Measurements from ENCODE around the gene MCEMP1.

Gene MCEMP1

GRCh38 chr19:7697721-7698287 lies 20.9 kb downstream of the MCEMP1 start:
- no peak for TF ChIP-seq MYC (IDR thresholded peaks at IDR 0.05; ENCODE audit: low read depth, low read length)
- no peak for TF ChIP-seq POLR2A (IDR thresholded peaks at IDR 0.05; ENCODE audit: extremely low read depth, insufficient read length)
- TF ChIP-seq, protein P1, sequence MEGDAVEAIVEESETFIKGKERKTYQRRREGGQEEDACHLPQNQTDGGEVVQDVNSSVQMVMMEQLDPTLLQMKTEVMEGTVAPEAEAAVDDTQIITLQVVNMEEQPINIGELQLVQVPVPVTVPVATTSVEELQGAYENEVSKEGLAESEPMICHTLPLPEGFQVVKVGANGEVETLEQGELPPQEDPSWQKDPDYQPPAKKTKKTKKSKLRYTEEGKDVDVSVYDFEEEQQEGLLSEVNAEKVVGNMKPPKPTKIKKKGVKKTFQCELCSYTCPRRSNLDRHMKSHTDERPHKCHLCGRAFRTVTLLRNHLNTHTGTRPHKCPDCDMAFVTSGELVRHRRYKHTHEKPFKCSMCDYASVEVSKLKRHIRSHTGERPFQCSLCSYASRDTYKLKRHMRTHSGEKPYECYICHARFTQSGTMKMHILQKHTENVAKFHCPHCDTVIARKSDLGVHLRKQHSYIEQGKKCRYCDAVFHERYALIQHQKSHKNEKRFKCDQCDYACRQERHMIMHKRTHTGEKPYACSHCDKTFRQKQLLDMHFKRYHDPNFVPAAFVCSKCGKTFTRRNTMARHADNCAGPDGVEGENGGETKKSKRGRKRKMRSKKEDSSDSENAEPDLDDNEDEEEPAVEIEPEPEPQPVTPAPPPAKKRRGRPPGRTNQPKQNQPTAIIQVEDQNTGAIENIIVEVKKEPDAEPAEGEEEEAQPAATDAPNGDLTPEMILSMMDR (IDR thresholded peaks at IDR 0.05; ENCODE audit: low read depth, low read length), result no peak
- TF ChIP-seq, protein P2, sequence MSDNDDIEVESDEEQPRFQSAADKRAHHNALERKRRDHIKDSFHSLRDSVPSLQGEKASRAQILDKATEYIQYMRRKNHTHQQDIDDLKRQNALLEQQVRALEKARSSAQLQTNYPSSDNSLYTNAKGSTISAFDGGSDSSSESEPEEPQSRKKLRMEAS (IDR thresholded peaks at IDR 0.05; ENCODE audit: low read depth, low read length), result no peak
- H3K4me3 ChIP-seq (ENCODE audit: low read depth, low read length), result no peak overlapping the region

GRCh38 chr19:7698583-7698982 lies 21.7 kb downstream of the MCEMP1 start:
- H3K4me3 ChIP-seq (ENCODE audit: low read depth, low read length), result no peak overlapping the region
- TF ChIP-seq, protein P1 (IDR thresholded peaks at IDR 0.05; ENCODE audit: low read depth, low read length), result no peak
- TF ChIP-seq POLR2A (IDR thresholded peaks at IDR 0.05; ENCODE audit: extremely low read depth, insufficient read length) (no peak), MYC (IDR thresholded peaks at IDR 0.05; ENCODE audit: low read depth, low read length) (no peak)
- TF ChIP-seq, protein P2 (IDR thresholded peaks at IDR 0.05; ENCODE audit: low read depth, low read length), result no peak

More at GRCh38 chr19:7697721-7698287, 20.9 kb downstream of the MCEMP1 start:
- DNase-seq (ENCODE audit: low read depth), result no peak

GRCh38 chr19:7699003-7699402 lies 22.1 kb downstream of the MCEMP1 start:
- no peak overlapping the region for H3K4me3 ChIP-seq (ENCODE audit: low read depth, low read length)
- TF ChIP-seq, protein P2 (IDR thresholded peaks at IDR 0.05; ENCODE audit: low read depth, low read length), result no peak
- TF ChIP-seq POLR2A (IDR thresholded peaks at IDR 0.05; ENCODE audit: extremely low read depth, insufficient read length) (no peak), MYC (IDR thresholded peaks at IDR 0.05; ENCODE audit: low read depth, low read length) (no peak)
- TF ChIP-seq, protein P1 (IDR thresholded peaks at IDR 0.05; ENCODE audit: low read depth, low read length), result no peak
- DNase-seq (ENCODE audit: low read depth), result no peak

More at GRCh38 chr19:7698583-7698982, 21.7 kb downstream of the MCEMP1 start:
- no peak for DNase-seq (ENCODE audit: low read depth)

- DNase-seq (ENCODE audit: low read depth), result no peak
- TF ChIP-seq, protein P2 (IDR thresholded peaks at IDR 0.05; ENCODE audit: low read depth, low read length), result no peak
- TF ChIP-seq POLR2A (IDR thresholded peaks at IDR 0.05; ENCODE audit: extremely low read depth, insufficient read length) (no peak), MYC (IDR thresholded peaks at IDR 0.05; ENCODE audit: low read depth, low read length) (no peak)
- TF ChIP-seq, protein P1 (IDR thresholded peaks at IDR 0.05; ENCODE audit: low read depth, low read length), result no peak
- no peak overlapping the region for H3K4me3 ChIP-seq (ENCODE audit: low read depth, low read length)
Observed at GRCh38 chr19:7699417-7700401, 22.8 kb downstream of the MCEMP1 start.

DNA sequence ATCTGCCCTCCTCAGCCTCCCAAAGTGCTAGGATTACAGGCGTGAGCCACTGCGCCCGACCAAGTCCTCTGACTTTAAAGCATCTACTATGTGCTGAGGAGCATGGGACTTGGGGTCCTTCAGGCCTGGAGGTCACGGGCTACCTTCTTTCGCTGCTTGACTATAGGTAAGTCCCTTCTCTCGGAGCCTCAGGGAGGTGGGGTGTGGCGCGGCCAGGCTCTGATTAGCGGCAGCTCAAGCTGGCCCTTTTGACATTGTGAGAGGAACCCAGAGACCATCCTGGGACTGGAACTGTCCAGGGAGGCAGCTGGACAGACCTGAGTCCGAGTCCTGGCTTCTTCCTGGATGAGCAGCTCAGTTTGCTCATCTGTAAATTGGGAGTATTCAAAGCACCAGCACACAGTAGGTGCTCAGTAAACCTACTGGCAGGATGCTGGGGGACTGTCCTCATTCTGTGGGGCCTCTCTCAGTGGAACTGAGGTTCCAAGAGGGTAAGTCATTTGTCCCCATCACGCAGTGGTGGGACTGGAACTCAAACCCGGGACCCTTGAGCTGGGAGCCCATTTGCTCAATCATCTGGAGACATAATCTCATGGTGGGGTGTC lies 24.3 kb downstream of the MCEMP1 start:
- no peak overlapping the region for H3K4me3 ChIP-seq (ENCODE audit: low read depth, low read length)
- TF ChIP-seq POLR2A (IDR thresholded peaks at IDR 0.05; ENCODE audit: extremely low read depth, insufficient read length) (no peak), MYC (IDR thresholded peaks at IDR 0.05; ENCODE audit: low read depth, low read length) (no peak)
- TF ChIP-seq, protein P1 (IDR thresholded peaks at IDR 0.05; ENCODE audit: low read depth, low read length), result no peak
- TF ChIP-seq, protein P2 (IDR thresholded peaks at IDR 0.05; ENCODE audit: low read depth, low read length), result no peak
- no peak for DNase-seq (ENCODE audit: low read depth)

All from NB4 (cell line).